H1 (cell line): ENCODE data around the gene MICALL2.

ENCODE experiments used
- CTCF ChIP-seq, 3 experiments: IDR thresholded peaks; 1 replicate in 2 of 3; 2 replicates in 1 of 3; pipeline versions ENCODE4 v1.5.1 to v1.6.1; 2011; ENCODE audit warnings: low read length in 3 of 3, mild to moderate bottlenecking in 3 of 3, inconsistent platforms in 2 of 3, low read depth in 1 of 3, moderate library complexity in 1 of 3; ENCODE audit not compliant: insufficient read depth in 1 of 3; ENCODE audit errors: control extremely low read depth in 1 of 3
- EZH2 ChIP-seq: fragments of 200-600 bp; sonication (generic); IDR thresholded peaks from 2 replicates; pipeline ENCODE4 v1.7.1; 2012; ENCODE audit warnings: low read depth, mild to moderate bottlenecking, moderate library complexity, low read length, inconsistent platforms; ENCODE audit not compliant: severe bottlenecking
- SP1 ChIP-seq: IDR thresholded peaks from 2 replicates; pipeline ENCODE4 v1.6.1; 2011; ENCODE audit warnings: low read depth, low read length

- TF ChIP-seq EZH2 = no peak
- no peak for TF ChIP-seq CTCF (IDR thresholded peaks at IDR 0.05; ENCODE audit: control extremely low read depth in 1 of 3, insufficient read depth in 1 of 3, low read depth in 1 of 3, low read length in 3 of 3)
- no peak for TF ChIP-seq SP1
Observed at GRCh38 chr7:1410992-1411391, 48.3 kb downstream of the MICALL2 start.
